ENCODE results near the gene ZCCHC7. TPM values are rescaled to one million over a fixed set of nuclear protein-coding genes. Genes with fewer than 3 reads are reported as not detected.

ZCCHC7 gene
- polyA plus RNA-seq, 3 donors, result 8.7 to 12.9 (median 12.5) TPM

DNA sequence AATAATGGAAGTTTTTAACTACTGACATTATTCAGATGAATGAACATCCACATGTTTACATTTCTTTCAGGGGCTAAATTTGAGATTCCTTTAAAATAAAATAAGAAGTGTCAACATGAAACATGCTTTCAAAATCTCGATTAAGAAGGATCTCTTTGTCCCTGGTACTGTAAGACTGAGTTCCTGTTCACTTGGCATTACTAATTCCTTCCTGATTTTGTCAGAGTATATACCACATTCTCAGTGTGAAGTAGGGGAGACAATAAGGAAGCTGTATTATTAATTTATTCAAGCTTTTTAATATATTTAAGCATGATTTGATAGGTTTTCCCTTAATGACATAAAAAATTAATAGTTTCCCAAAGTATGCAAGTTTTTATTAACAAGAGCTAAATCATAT lies 220.6 kb downstream of the ZCCHC7 start:
- no peaks in the 10 kb centered on the region for H3K27me3 ChIP-seq (ENCODE audit: control insufficient read depth in 2 of 2, insufficient read depth in 2 of 2, low read length in 2 of 2)
- Mint-ChIP-seq H3K27me3 (ENCODE audit: low read depth in 3 of 3) (no peaks in the 10 kb centered on the region), H3K4me1 (peaks cover 4% of the 10 kb centered on the region), H3K27ac (no peak overlapping the region), H3K9me3 (no peaks in the 10 kb centered on the region), H3K36me3 (peaks cover 3% of the 10 kb centered on the region in 2 donors), H3K4me3 (no peak overlapping the region)
- H3K4me1 ChIP-seq (ENCODE audit: control insufficient read depth in 1 of 2, insufficient read depth in 2 of 2, low read length in 2 of 2), result no peaks in the 10 kb centered on the region
- intact Hi-C loops (cut with micrococcal nuclease), result no loop called here
- no peak overlapping the region for H3K4me2 ChIP-seq (replicated peaks; ENCODE audit: extremely low read depth, low read length, poor library complexity, severe bottlenecking)
- H3K79me2 ChIP-seq (ENCODE audit: insufficient read depth, low read length), result no peaks in the 10 kb centered on the region
- H4K20me1 ChIP-seq (ENCODE audit: insufficient read depth, low read length), result no peaks in the 10 kb centered on the region
- H2AFZ ChIP-seq (ENCODE audit: insufficient read depth, low read depth, low read length, poor library complexity, severe bottlenecking), result no peak overlapping the region
- H3K9ac ChIP-seq (ENCODE audit: insufficient read depth, low read length, poor library complexity, severe bottlenecking), result no peak overlapping the region
- TF ChIP-seq, protein P1, sequence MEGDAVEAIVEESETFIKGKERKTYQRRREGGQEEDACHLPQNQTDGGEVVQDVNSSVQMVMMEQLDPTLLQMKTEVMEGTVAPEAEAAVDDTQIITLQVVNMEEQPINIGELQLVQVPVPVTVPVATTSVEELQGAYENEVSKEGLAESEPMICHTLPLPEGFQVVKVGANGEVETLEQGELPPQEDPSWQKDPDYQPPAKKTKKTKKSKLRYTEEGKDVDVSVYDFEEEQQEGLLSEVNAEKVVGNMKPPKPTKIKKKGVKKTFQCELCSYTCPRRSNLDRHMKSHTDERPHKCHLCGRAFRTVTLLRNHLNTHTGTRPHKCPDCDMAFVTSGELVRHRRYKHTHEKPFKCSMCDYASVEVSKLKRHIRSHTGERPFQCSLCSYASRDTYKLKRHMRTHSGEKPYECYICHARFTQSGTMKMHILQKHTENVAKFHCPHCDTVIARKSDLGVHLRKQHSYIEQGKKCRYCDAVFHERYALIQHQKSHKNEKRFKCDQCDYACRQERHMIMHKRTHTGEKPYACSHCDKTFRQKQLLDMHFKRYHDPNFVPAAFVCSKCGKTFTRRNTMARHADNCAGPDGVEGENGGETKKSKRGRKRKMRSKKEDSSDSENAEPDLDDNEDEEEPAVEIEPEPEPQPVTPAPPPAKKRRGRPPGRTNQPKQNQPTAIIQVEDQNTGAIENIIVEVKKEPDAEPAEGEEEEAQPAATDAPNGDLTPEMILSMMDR (IDR thresholded peaks at IDR 0.05), result no peak
- WGBS (ENCODE audit: insufficient coverage), result no CpG with 5 or more reads among the region's 1 CpG
- no peak overlapping the region for H3K27ac ChIP-seq (ENCODE audit: low read depth in 1 of 2, low read length in 2 of 2)
- no peaks in the 10 kb centered on the region for H3K36me3 ChIP-seq (replicated peaks in 1 of 2; ENCODE audit: control insufficient read depth in 1 of 2, insufficient read depth in 2 of 2, low read length in 2 of 2)
- no peak overlapping the region for H3K4me3 ChIP-seq (replicated peaks in 1 of 3; ENCODE audit: low read depth in 2 of 3, low read length in 3 of 3)
- no peak for DNase-seq
- no peaks in the 10 kb centered on the region for H3K9me3 ChIP-seq (replicated peaks in 1 of 2; ENCODE audit: control insufficient read depth in 1 of 2, insufficient read depth in 1 of 2, low read length in 2 of 2)

DNA sequence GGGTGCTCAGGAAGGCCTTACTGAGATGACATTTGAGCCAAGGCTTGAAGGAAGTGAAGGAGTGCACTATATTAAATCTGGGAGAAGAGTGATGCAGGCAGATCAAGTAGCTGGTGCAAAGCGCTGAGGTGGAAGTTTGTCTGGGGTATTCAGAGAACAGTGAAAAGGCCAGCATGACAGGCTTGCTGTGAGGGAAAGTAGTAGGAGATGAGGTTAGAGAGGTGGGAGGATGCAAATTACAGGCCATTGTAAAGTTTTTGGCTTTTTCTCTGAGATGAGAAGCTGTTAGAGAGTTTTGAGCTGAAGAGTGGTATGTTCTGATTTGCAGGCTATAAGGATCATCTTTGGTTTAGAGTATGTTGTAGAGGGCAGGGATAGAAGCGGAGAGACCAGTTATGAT lies 221.3 kb downstream of the ZCCHC7 start:
- no peaks in the 10 kb centered on the region for H3K4me1 ChIP-seq (ENCODE audit: control insufficient read depth in 1 of 2, insufficient read depth in 2 of 2, low read length in 2 of 2)
- Mint-ChIP-seq H3K27ac (no peak overlapping the region), H3K27me3 (ENCODE audit: low read depth in 3 of 3) (no peaks in the 10 kb centered on the region), H3K36me3 (peaks cover 3% of the 10 kb centered on the region in 2 donors), H3K9me3 (no peaks in the 10 kb centered on the region), H3K4me1 (peaks cover 4% of the 10 kb centered on the region), H3K4me3 (no peak overlapping the region)
- no peak overlapping the region for H3K4me2 ChIP-seq (replicated peaks; ENCODE audit: extremely low read depth, low read length, poor library complexity, severe bottlenecking)
- no peak overlapping the region for H3K9ac ChIP-seq (ENCODE audit: insufficient read depth, low read length, poor library complexity, severe bottlenecking)
- no peaks in the 10 kb centered on the region for H3K36me3 ChIP-seq (replicated peaks in 1 of 2; ENCODE audit: control insufficient read depth in 1 of 2, insufficient read depth in 2 of 2, low read length in 2 of 2)
- H2AFZ ChIP-seq (ENCODE audit: insufficient read depth, low read depth, low read length, poor library complexity, severe bottlenecking), result no peak overlapping the region
- no peaks in the 10 kb centered on the region for H3K27me3 ChIP-seq (ENCODE audit: control insufficient read depth in 2 of 2, insufficient read depth in 2 of 2, low read length in 2 of 2)
- H3K9me3 ChIP-seq (replicated peaks in 1 of 2; ENCODE audit: control insufficient read depth in 1 of 2, insufficient read depth in 1 of 2, low read length in 2 of 2), result no peaks in the 10 kb centered on the region
- H3K4me3 ChIP-seq (replicated peaks in 1 of 3; ENCODE audit: low read depth in 2 of 3, low read length in 3 of 3), result no peak overlapping the region
- DNase-seq, result no peak
- H3K79me2 ChIP-seq (ENCODE audit: insufficient read depth, low read length), result no peaks in the 10 kb centered on the region
- intact Hi-C loops (cut with micrococcal nuclease), result no loop called here
- TF ChIP-seq, protein P1 (IDR thresholded peaks at IDR 0.05), result no peak
- H3K27ac ChIP-seq (ENCODE audit: low read depth in 1 of 2, low read length in 2 of 2), result no peak overlapping the region
- 95% methylated on average over 2 of the region's 2 CpGs for WGBS (ENCODE audit: insufficient coverage)
- H4K20me1 ChIP-seq (ENCODE audit: insufficient read depth, low read length), result no peaks in the 10 kb centered on the region
